ENCODE data around the gene ALDH1L2.
"Not testable (repeated sequence)": the region's sequence is repeated elsewhere in the genome, so short reads cannot be mapped to it uniquely, and the experiment has no call there.

The ALDH1L2 gene

GRCh38 chr12:105084251-105085250 is at the start of gene ALDH1L2:
TSS of gene ALDH1L2 (minus strand) at chr12:105084458. CDS start at chr12:105084436, 22 bp downstream.
- in situ Hi-C loops (cut with MboI; ENCODE audit: low sequenced_read_pairs), result no loop called here

GRCh38 chr12:105120551-105120950 is 36.3 kb upstream of the ALDH1L2 start:
- in situ Hi-C loops (cut with MboI; ENCODE audit: low sequenced_read_pairs), result no loop called here

- in situ Hi-C loops (cut with MboI; ENCODE audit: low sequenced_read_pairs), result no loop called here
These were observed 32.7 kb upstream of the ALDH1L2 start for GRCh38 chr12:105116969-105117368.

- in situ Hi-C loops (cut with MboI; ENCODE audit: low sequenced_read_pairs), result no loop called here
These were observed 28.8 kb upstream of the ALDH1L2 start for GRCh38 chr12:105113094-105113493.

GRCh38 chr12:105110851-105111250 is 26.6 kb upstream of the ALDH1L2 start:
- in situ Hi-C loops (cut with MboI; ENCODE audit: low sequenced_read_pairs), result no loop called here

- in situ Hi-C loops (cut with MboI; ENCODE audit: low sequenced_read_pairs), result no loop called here
These were observed 25.4 kb upstream of the ALDH1L2 start for GRCh38 chr12:105109465-105110212.

- in situ Hi-C loops (cut with MboI; ENCODE audit: low sequenced_read_pairs), result no loop called here
These were observed 23.5 kb upstream of the ALDH1L2 start, which contains the start of gene WASHC4 for GRCh38 chr12:105107494-105108371. TSS of gene WASHC4 (plus strand) at chr12:105107731. CDS start at chr12:105107801, 70 bp downstream.

- in situ Hi-C loops (cut with MboI; ENCODE audit: low sequenced_read_pairs), result no loop called here
These were observed 22.9 kb upstream of the ALDH1L2 start for GRCh38 chr12:105107171-105107493.

GRCh38 chr12:105106621-105107020 is 22.4 kb upstream of the ALDH1L2 start:
- in situ Hi-C loops (cut with MboI; ENCODE audit: low sequenced_read_pairs), result no loop called here

- in situ Hi-C loops (cut with MboI; ENCODE audit: low sequenced_read_pairs), result no loop called here
These were observed 20.5 kb upstream of the ALDH1L2 start for GRCh38 chr12:105104762-105105161.

GRCh38 chr12:105102673-105103072 is 18.4 kb upstream of the ALDH1L2 start:
- in situ Hi-C loops (cut with MboI; ENCODE audit: low sequenced_read_pairs), result no loop called here

GRCh38 chr12:105100998-105101397 is 16.7 kb upstream of the ALDH1L2 start:
- in situ Hi-C loops (cut with MboI; ENCODE audit: low sequenced_read_pairs), result no loop called here

GRCh38 chr12:105100207-105100985 is 16.1 kb upstream of the ALDH1L2 start:
- in situ Hi-C loops (cut with MboI; ENCODE audit: low sequenced_read_pairs), result no loop called here

GRCh38 chr12:105099356-105099755 is 15.1 kb upstream of the ALDH1L2 start:
- in situ Hi-C loops (cut with MboI; ENCODE audit: low sequenced_read_pairs), result no loop called here

GRCh38 chr12:105095338-105095737 is 11.1 kb upstream of the ALDH1L2 start:
- in situ Hi-C loops (cut with MboI; ENCODE audit: low sequenced_read_pairs), result not testable (repeated sequence)

- in situ Hi-C loops (cut with MboI; ENCODE audit: low sequenced_read_pairs), result no loop called here
These were observed 8.1 kb upstream of the ALDH1L2 start for GRCh38 chr12:105092336-105092735.

- in situ Hi-C loops (cut with MboI; ENCODE audit: low sequenced_read_pairs), result no loop called here
These were observed 7.4 kb upstream of the ALDH1L2 start for GRCh38 chr12:105091476-105092206.

GRCh38 chr12:105090361-105090760 is 6.1 kb upstream of the ALDH1L2 start:
- in situ Hi-C loops (cut with MboI; ENCODE audit: low sequenced_read_pairs), result no loop called here

GRCh38 chr12:105089817-105090216 is 5.6 kb upstream of the ALDH1L2 start:
- in situ Hi-C loops (cut with MboI; ENCODE audit: low sequenced_read_pairs), result no loop called here
